Stimulated activated CD4-positive, alpha-beta T cell treated with anti-CD3 and anti-CD28 coated beads, Interleukin-4, amount 100 ng/mL, for 48 hours (primary cell): ENCODE data around the gene SLC25A45.
"Not testable (repeated sequence)": the region's sequence is repeated elsewhere in the genome, so short reads cannot be mapped to it uniquely, and the experiment has no call there.

Source experiments
- DNase-seq, 2 donors: peaks; one replicate each; pipeline ENCODE4 v3.0.0-alpha.2; 2020; ENCODE audit warnings: low read depth in 2 of 2

SLC25A45 gene

DNA sequence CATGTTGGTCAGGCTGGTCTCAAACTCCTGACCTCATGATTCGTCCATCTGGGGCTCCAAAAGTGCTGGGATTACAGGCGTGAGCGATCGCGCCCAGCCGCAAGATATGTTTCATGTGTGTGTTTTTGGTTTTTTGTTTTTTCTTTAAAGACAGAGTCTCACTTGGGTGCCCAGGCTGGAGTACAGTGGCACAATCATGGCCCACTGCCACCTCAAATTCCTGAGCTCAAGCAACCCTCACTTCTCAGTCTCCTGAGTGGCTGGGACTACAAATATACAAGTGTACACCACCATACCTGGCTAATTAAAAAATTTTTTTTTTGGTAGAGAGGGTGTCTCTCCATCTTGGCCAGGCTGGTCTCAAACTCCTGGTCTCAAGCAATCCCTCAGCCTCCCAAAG is 19.5 kb downstream of the SLC25A45 start:
- no peak for DNase-seq

- no peak for DNase-seq
Measured at GRCh38 chr11:65362320-65362931, 20.0 kb downstream of the SLC25A45 start.

GRCh38 chr11:65357856-65358356 is 24.5 kb downstream of the SLC25A45 start:
- no peak for DNase-seq

DNA sequence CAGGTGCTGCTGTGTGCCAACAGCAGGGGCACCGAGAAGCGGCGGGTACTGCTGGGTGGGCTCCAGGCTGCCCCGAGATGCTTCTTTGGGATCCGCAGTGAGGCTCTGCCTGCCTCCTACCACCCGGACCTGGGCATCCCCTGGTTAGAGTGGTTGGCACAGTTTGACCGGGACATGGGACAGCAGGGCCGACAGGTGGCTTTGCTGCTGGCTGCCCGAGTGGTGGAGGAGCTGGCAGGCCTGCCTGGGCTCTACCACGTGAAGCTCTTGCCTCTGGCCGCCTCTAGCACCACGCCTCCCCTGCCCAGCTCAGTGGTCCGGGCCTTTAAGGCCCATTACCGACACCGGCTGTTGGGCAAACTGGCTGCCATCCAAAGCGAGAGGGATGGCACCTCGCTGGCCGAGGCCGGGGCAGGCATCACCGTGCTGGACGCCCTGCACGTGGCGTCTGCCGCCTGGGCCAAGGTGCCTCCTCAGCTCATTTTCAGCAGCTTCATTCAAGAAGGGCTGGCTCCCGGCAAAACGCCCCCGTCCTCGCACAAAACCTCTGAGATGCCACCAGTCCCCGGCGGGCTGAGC is 26.0 kb downstream of the SLC25A45 start:
- no peak for DNase-seq

DNA sequence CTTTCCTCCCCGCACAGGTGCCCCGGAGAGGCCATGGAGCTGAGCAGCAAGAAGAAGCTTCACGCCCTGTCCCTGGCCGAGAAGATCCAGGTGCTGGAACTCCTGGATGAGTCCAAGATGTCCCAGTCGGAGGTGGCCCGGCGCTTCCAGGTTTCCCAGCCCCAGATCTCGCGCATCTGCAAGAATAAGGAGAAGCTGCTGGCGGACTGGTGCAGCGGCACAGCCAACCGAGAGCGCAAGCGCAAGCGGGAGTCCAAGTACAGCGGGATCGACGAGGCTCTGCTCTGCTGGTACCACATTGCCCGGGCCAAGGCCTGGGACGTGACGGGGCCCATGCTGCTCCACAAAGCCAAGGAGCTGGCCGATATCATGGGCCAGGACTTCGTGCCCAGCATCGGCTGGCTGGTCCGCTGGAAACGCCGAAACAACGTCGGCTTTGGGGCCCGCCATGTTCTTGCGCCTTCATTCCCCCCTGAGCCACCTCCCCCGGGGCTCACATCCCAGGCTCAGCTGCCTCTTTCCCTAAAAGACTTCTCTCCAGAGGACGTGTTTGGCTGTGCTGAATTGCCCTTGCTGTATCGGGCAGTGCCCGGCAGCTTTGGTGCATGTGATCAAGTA is 26.6 kb downstream of the SLC25A45 start:
- DNase-seq: no peak

DNA sequence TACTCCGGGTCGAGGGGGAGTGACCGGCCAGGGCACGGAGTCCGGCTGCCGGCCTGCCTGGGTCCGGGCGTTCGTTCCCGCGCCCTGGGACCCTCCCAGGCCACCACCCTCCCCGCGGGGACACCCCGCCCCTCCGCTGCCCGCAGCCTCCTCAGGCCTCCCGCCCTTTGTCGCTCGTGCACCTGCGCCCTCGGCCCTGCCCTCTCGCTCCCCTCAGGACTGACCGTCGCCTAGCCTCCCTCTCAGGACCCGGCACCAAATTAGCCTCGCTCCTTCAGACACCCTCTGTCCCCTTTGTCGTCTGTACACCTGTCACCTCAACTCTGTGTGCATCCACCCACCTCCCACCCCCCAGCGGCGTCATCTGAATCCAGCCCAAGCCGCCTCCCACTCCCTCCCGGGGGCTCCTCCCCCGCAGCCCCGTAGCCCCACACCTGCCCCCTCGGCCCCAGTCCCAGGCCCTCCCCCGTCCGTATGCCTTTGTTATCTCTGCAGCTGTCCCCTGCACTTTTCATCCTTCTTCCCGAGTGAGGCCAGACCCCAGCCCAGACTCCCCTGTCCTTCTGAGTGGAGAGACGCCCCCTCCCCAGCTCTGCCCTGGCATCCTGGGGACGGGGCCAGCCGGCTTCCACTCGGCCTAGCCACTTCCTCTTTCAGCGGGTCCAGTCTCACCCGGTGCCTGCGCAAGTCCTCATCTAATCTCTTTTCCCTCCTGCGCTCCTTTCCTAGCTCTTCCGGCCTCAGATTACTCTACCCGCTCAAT is 27.3 kb downstream of the SLC25A45 start:
- peak; percentile 23 to 29 for DNase-seq

GRCh38 chr11:65354265-65355012 is 28.0 kb downstream of the SLC25A45 start, which contains the start of gene TIGD3:
Gene TIGD3, plus strand, starts transcription at chr11:65354751. Its CDS starts 1,058 bp downstream, at chr11:65355809.
- peak; percentile 95 to 96 for DNase-seq

- DNase-seq: no peak
Measured at GRCh38 chr11:65353900-65354264, 28.6 kb downstream of the SLC25A45 start.

DNA sequence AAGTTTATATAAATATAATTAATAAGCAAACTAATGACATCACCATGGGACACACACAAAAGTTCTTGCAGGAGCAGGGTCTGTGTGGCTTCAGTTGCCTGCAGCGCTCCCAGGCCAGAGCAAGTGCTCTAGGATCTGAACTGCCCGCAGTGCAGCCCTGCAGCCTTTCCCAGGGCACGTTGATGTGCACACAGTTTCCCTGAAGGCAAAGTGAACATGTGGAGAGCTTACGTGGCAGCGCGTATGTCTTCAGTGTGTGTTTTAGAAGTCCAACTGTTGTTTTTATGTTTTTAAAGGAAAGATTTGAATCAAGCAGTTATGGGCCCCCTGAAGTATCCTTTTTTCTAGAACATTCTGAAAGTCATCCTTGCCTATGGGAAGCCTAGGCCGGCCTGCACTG is 29.1 kb downstream of the SLC25A45 start:
- no peak for DNase-seq

DNA sequence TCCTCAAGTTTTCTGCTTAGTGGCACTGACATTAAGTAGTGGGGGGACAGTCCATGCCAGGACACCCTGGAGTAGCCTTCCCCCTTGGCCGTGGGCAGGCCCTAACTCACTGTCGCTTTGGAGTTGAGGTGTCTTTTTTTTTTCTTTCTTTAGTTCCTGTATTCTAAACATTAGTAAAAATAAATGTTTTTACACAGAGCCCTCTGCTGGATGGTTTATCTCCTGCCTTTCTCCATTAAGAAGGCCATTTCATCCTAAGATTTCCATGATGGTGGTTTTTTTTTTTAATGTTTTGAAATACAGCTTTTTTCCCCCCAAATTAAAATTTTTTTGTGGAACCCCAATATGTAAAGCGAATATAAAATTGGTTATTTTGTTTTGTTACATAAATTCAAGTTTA is 29.7 kb downstream of the SLC25A45 start:
- DNase-seq: no peak

- DNase-seq: no peak
Measured at GRCh38 chr11:65351511-65351910, 30.9 kb downstream of the SLC25A45 start.

DNA sequence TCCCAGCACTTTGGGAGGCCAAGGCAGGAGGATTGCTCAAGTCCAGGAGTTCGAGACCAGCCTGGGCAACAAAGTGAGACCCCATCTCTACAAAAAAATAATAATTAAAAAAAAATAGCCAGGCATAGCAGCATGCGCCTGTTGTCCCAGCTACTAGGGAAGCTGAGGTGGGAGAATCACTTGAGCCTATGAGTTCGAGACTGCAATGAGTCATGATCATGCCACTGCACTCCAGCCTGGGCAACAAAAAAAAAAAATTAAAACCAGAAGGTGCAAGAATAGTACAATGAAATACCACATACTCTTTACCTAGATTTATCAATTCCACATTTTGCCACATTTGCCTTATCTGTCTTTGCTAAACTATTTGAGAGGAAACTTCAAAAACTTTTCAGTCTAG is 40.6 kb downstream of the SLC25A45 start:
- DNase-seq: no peak

- no peak for DNase-seq
Measured at GRCh38 chr11:65340226-65340625, 42.2 kb downstream of the SLC25A45 start.

- no peak for DNase-seq
Measured at GRCh38 chr11:65338676-65339075, 43.8 kb downstream of the SLC25A45 start.

DNA sequence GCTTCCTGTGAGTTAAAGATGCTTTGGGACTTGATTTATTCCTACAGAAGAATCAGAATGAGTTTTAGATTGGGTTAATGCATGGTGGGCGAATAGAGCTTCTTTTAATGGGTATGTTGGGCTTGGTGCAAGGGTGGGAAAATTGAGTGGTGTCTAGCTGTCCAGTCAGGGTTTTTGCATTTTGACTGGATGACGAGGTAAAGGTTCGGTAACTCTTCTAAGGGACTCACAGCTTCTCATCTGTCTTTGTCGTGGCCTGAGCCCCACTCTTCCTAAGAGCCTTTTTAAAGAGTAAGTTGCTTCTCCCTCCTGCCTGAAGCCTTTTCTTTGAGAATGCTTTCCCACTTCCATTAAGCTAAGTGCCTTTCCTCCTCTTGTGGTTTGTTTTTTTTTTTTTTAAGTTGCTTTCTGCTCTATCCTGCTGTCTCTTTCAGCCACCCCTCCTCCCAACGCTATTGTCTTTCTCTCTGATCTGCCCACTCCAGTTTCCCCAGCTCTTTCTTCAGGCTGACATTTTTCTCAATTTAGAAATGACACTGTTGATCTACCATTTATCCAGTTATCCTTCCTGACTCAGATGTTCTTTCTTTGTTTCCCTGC is 47.6 kb downstream of the SLC25A45 start:
- no peak for DNase-seq

- not testable (repeated sequence) for DNase-seq
Measured at GRCh38 chr11:65332591-65332990, 49.9 kb downstream of the SLC25A45 start.

GRCh38 chr11:65330544-65330943 is 51.9 kb downstream of the SLC25A45 start:
- DNase-seq: no peak

DNA sequence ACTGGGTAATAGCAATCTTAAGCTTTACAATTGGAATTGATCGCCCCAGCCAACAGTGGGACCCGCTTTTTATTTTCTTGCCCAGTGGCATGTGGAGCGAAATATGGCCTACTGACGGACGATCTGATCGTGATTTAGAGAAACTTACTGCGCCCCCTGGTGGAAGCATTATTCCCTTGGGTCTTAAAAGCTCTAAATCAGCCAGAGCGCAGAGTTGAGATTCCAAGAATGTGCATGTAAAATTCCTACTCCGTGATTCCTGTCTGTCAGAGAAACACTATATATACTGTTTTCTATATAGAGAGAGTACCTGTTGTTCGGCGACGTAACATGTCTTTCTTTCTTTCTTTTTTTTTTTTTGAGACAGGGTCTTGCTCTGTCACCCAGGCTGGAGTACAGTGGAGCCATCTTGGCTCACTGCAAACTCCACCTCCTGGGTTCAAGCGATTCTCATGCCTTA is 52.5 kb downstream of the SLC25A45 start:
- peak; percentile 85 to 87 for DNase-seq

GRCh38 chr11:65329478-65329877 is 53.0 kb downstream of the SLC25A45 start:
- no peak for DNase-seq

DNA sequence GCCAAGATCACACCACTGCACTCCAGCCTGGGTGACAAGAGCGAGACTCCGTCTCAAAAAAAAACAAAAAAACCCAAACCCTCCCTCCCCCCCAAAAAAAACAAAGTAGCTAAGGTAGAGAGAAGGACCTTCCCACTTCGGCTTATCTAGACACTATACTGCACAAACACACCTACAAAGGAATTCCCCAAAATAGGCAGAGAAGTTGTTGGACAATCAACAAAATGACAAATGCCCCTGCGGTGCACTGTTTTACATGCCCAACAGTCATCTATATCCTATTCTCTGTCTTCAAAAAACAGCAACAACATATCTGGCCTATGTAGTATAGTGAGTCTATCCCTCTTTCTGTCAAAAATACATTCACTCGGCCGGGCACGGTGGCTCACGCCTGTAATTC is 55.4 kb downstream of the SLC25A45 start:
- DNase-seq: no peak

GRCh38 chr11:65325435-65325834 is 57.0 kb downstream of the SLC25A45 start:
- no peak for DNase-seq
